IMR-90 (cell line): Measurements from ENCODE around the gene FRMD5. TPM values are rescaled to one million over a fixed set of nuclear protein-coding genes. Genes with fewer than 3 reads are reported as not detected.

Source experiments
- ATAC-seq: fragments of 200-7000 bp; cut with Tn5 transposase; 2 replicates; pipeline ENCODE4 v1.9.1; 2020; ENCODE audit warnings: low read depth, mild to moderate bottlenecking, moderate library complexity
- BruUV-seq: library from RNA; stranded (reverse); fragments of 400-500 nt; replicated peaks from 2 replicates; lab custom pipeline; 2021; lab: Mats Ljungman, UMichigan
- CTCF ChIA-PET: fragments of 300-600 bp; formaldehyde crosslinking; extraction: SDS; loops from one replicate; lab custom pipeline; 2021; ENCODE audit warnings: antibody characterized with exemption; lab: Yijun Ruan, JAX
- POLR2A ChIA-PET: fragments of 300-600 bp; sonication (Branson Sonifier 250); formaldehyde crosslinking; loops from one replicate; lab custom pipeline; 2022; ENCODE audit warnings: antibody characterized with exemption; ENCODE audit not compliant: unreplicated experiment; lab: Charles Lee
- DNase-seq: peaks from one replicate; pipeline ENCODE4 v3.0.0; 2013
- H2AFZ ChIP-seq: replicated peaks from 2 replicates; pipeline ENCODE3; 2013; ENCODE audit warnings: low read length, mild to moderate bottlenecking; ENCODE audit not compliant: poor library complexity
- H2AK5ac ChIP-seq: 2 replicates; pipeline ENCODE4 v1.6.1; 2013; ENCODE audit warnings: low read depth, low read length, inconsistent platforms
- H2AK9ac ChIP-seq: replicated peaks from 2 replicates; pipeline ENCODE3; 2013; ENCODE audit warnings: mild to moderate bottlenecking, low read depth, low read length, moderate library complexity; ENCODE audit not compliant: poor library complexity
- H2BK120ac ChIP-seq: 2 replicates; pipeline ENCODE4 v1.6.1; 2013; ENCODE audit warnings: low read depth, low read length, inconsistent platforms
- H2BK15ac ChIP-seq: 3 replicates; pipeline ENCODE4 v1.6.1; 2013; ENCODE audit warnings: low read depth, low read length, inconsistent platforms
- H2BK20ac ChIP-seq: 2 replicates; pipeline ENCODE4 v1.6.1; 2013; ENCODE audit warnings: low read depth, mild to moderate bottlenecking, inconsistent platforms, low read length, moderate library complexity
- H2BK5ac ChIP-seq: 2 replicates; pipeline ENCODE4 v1.6.1; 2013; ENCODE audit warnings: mild to moderate bottlenecking, low read depth, low read length, inconsistent platforms; ENCODE audit not compliant: poor library complexity, severe bottlenecking
- H3K14ac ChIP-seq: replicated peaks from 2 replicates; pipeline ENCODE4 v1.6.1; 2013; ENCODE audit warnings: low read depth, low read length, inconsistent platforms
- H3K18ac ChIP-seq: 2 replicates; pipeline ENCODE4 v1.6.1; 2013; ENCODE audit warnings: low read depth, low read length, control low read depth
- H3K23ac ChIP-seq: 2 replicates; pipeline ENCODE4 v1.6.1; 2013; ENCODE audit warnings: low read depth, low read length, inconsistent platforms
- H3K27ac ChIP-seq: 2 replicates; pipeline ENCODE4 v1.5.1; 2013; ENCODE audit warnings: mild to moderate bottlenecking, control low read depth, low read length; ENCODE audit not compliant: insufficient read depth
- H3K27me3 ChIP-seq: 2 replicates; pipeline ENCODE4 v1.6.1; 2013; ENCODE audit warnings: low read length; ENCODE audit not compliant: control insufficient read depth, insufficient read depth
- H3K36me3 ChIP-seq: 2 replicates; pipeline ENCODE4 v1.6.1; 2013; ENCODE audit warnings: low read length, mixed read lengths; ENCODE audit not compliant: control insufficient read depth, insufficient read depth
- H3K4ac ChIP-seq: 2 replicates; pipeline ENCODE4 v1.6.1; 2013; ENCODE audit warnings: low read depth, low read length, inconsistent platforms
- H3K4me1 ChIP-seq: 2 replicates; pipeline ENCODE4 v1.6.1; 2013; ENCODE audit warnings: low read length, mixed read lengths; ENCODE audit not compliant: control insufficient read depth, insufficient read depth
- H3K4me2 ChIP-seq: 2 replicates; pipeline ENCODE4 v1.6.1; 2013; ENCODE audit warnings: low read depth, mild to moderate bottlenecking, control low read depth, low read length, moderate library complexity
- H3K4me3 ChIP-seq: 2 replicates; pipeline ENCODE4 v1.5.1; 2013; ENCODE audit warnings: low read depth, mild to moderate bottlenecking, control low read depth, low read length, moderate library complexity; ENCODE audit not compliant: insufficient read depth
- H3K56ac ChIP-seq: 2 replicates; pipeline ENCODE4 v1.6.1; 2013; ENCODE audit warnings: low read length, inconsistent platforms; ENCODE audit not compliant: insufficient read depth; ENCODE audit errors: extremely low read depth
- H3K79me1 ChIP-seq, 2 experiments: 2 replicates each; pipeline ENCODE4 v1.6.1; 2013; ENCODE audit warnings: low read length in 2 of 2, inconsistent platforms in 1 of 2, low read depth in 1 of 2
- H3K9ac ChIP-seq: 2 replicates; pipeline ENCODE4 v1.6.1; 2013; ENCODE audit warnings: low read depth, low read length, control low read depth
- H3K9me1 ChIP-seq: 2 replicates; pipeline ENCODE4 v1.6.1; 2013; ENCODE audit warnings: low read length, inconsistent platforms; ENCODE audit not compliant: insufficient read depth
- H3K9me3 ChIP-seq: 2 replicates; pipeline ENCODE4 v1.6.1; 2013; ENCODE audit warnings: low read length; ENCODE audit not compliant: control insufficient read depth, insufficient read depth
- H4K20me1 ChIP-seq: 2 replicates; pipeline ENCODE4 v1.6.1; 2013; ENCODE audit warnings: low read length, inconsistent platforms; ENCODE audit not compliant: insufficient read depth
- H4K5ac ChIP-seq: 2 replicates; pipeline ENCODE4 v1.6.1; 2013; ENCODE audit warnings: mild to moderate bottlenecking, low read depth, low read length, control low read depth
- H4K8ac ChIP-seq, 2 experiments: 2 replicates each; pipeline ENCODE4 v1.6.1; 2013; ENCODE audit warnings: low read depth in 2 of 2, low read length in 2 of 2, control low read depth in 1 of 2, inconsistent platforms in 1 of 2
- H4K91ac ChIP-seq: 2 replicates; pipeline ENCODE4 v1.6.1; 2013; ENCODE audit warnings: low read depth, low read length, inconsistent platforms; ENCODE audit not compliant: insufficient read depth
- BHLHE40 ChIP-seq: fragments of 150-350 bp; IDR thresholded peaks from 2 replicates; pipeline ENCODE4 v1.6.1; 2016; ENCODE audit warnings: mild to moderate bottlenecking, low read depth, low read length
- CEBPB ChIP-seq: IDR thresholded peaks from 2 replicates; pipeline ENCODE4 v1.6.1; 2012; ENCODE audit warnings: low read depth, low read length, improper control_type of control experiment
- CHD1 ChIP-seq: IDR thresholded peaks from 2 replicates; pipeline ENCODE4 v1.6.1; 2012; ENCODE audit warnings: low read depth, low read length, improper control_type of control experiment
- CTCF ChIP-seq: conservative IDR thresholded peaks from 2 replicates; pipeline ENCODE4 v1.5.1; 2012; ENCODE audit warnings: mild to moderate bottlenecking, low read depth, low read length, improper control_type of control experiment
- ELK1 ChIP-seq: fragments of 150-350 bp; IDR thresholded peaks from 2 replicates; pipeline ENCODE4 v1.6.1; 2016; ENCODE audit warnings: low read depth, mild to moderate bottlenecking, low read length, moderate library complexity, borderline replicate concordance
- FOS ChIP-seq: fragments of 150-350 bp; IDR thresholded peaks from 2 replicates; pipeline ENCODE4 v1.6.1; 2016; ENCODE audit warnings: low read depth, low read length
- MAZ ChIP-seq: IDR thresholded peaks from 2 replicates; pipeline ENCODE4 v1.6.1; 2012; ENCODE audit warnings: low read depth, mild to moderate bottlenecking, low read length, improper control_type of control experiment, moderate library complexity, borderline replicate concordance
- RAD21 ChIP-seq: IDR thresholded peaks from 2 replicates; pipeline ENCODE4 v1.6.1; 2012; ENCODE audit warnings: low read length, improper control_type of control experiment
- RCOR1 ChIP-seq: IDR thresholded peaks from 2 replicates; pipeline ENCODE4 v1.6.1; 2012; ENCODE audit warnings: mild to moderate bottlenecking, low read length, improper control_type of control experiment; ENCODE audit not compliant: insufficient replicate concordance
- RFX5 ChIP-seq: IDR thresholded peaks from 2 replicates; pipeline ENCODE4 v1.8.0; 2012; ENCODE audit warnings: low read depth, mild to moderate bottlenecking, low read length, moderate library complexity
- SMC3 ChIP-seq: fragments of 150-350 bp; IDR thresholded peaks from 2 replicates; pipeline ENCODE4 v1.6.1; 2016; ENCODE audit warnings: low read depth, mild to moderate bottlenecking, antibody characterized with exemption, low read length, moderate library complexity
- WGBS, 2 experiments: methylation state at CpG; one replicate each; pipeline versions ENCODE4 v1.1.5 to v1.1.7; 2013; ENCODE audit warnings: missing lambda C conversion rate in 2 of 2; ENCODE audit not compliant: insufficient read length in 1 of 2; ENCODE audit errors: extremely low coverage in 2 of 2; 5-methylcytosine and 5-hydroxymethylcytosine counted together
- dilution Hi-C: fragments of 300-500 bp; cut with HindIII; formaldehyde crosslinking; loops from one replicate; pipeline ENCODE4 v1.14.3; 2018; ENCODE audit warnings: low sequenced_read_pairs; ENCODE audit not compliant: unreplicated experiment
- in situ Hi-C: fragments of 300-500 bp; cut with MboI; formaldehyde crosslinking; loops from 3 replicates; pipeline ENCODE4 v1.14.3; 2019; ENCODE audit warnings: low sequenced_read_pairs, inconsistent platforms, mixed read lengths
- intact Hi-C: fragments of 100-400 bp; cut with micrococcal nuclease; formaldehyde crosslinking; loops from 2 replicates; pipeline ENCODE4 v1.10.0; 2022
- polyA plus RNA-seq, 3 experiments: library from polyadenylated mRNA; depleted of rRNA; stranded (reverse); fragments of >200 nt; gene quantifications; 2 replicates each; pipeline ENCODE4 v1.2.3, GENCODE V29; 2012; ENCODE audit warnings: low replicate concordance in 1 of 3
- total RNA-seq: library from RNA; depleted of rRNA; stranded (reverse); fragments of >200 nt; gene quantifications from 2 replicates; pipeline ENCODE4 v1.2.3, GENCODE V29; 2012
- TF ChIP-seq, protein P1 (sequence below): fragments of 150-350 bp; IDR thresholded peaks from 2 replicates; pipeline ENCODE4 v1.6.1; 2017; ENCODE audit warnings: mild to moderate bottlenecking, antibody characterized with exemption, low read length, low read depth

FRMD5 gene
- total and polyA plus RNA-seq, 2 of the 4 experiments (the other 2 are of a cell fraction), result 4.1 to 5.4 TPM

DNA sequence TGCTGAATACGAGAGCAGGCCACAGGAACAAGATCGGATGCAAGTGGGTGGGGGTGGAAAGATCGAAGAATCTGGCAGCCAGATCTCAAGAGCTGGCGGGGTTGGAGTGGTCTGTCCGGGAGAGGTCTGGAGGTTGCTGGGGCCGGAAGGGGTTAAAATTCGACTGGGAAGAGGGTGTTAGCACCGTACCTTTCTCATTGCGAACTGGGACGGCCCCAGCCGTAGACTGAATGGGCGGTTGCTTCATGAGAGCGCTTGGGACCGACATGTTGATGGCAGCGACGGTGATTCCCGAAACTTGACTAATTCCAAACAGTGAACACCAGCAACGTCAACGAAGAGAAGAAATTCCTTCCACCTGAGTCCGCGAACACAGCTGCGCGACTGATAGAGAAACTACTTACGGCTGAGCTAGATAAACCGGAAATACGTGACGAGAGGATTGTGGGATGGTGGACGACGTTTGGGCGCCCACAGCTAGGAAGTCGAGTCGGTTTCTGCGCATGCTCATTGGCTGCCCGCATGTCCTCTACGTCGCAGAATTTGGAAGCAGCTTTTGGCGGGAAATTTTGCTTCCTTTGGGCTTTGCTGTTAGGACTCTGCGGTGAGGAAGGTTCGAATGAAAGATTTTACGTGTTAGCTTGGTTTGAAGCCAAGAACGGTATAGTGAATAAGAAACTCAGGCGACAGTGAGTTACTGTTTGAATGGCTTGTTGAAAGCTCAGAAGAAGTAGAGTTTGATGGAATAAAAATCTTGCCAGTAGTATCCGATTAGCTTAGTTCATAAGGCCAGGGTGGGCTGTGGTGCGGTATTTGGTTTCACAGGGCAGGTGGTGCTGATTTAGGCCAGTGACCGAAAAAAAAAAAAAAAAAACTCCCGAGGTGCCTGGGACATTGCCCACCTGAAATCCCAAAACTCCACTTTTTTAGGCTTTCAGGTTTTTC, 370.5 kb downstream of the FRMD5 start, which contains the start of gene MFAP1:
MFAP1 (minus strand) TSS at position 389 of the 945 bp plus-strand sequence; CDS start at position 268, 121 bp downstream.
- H4K5ac ChIP-seq, result peak within 1 kb of the TSS; percentile 64
- H2BK20ac ChIP-seq, result peak within 1 kb of the TSS; percentile 42; the same call in 1 of the 2 replicates
- peaks cover 4% of the 10 kb centered on the region for H3K4me1 ChIP-seq
- peak within 1 kb of the TSS; percentile 76 for H3K18ac ChIP-seq
- peak within 1 kb of the TSS; percentile 85 for H3K14ac ChIP-seq
- peak within 1 kb of the TSS; percentile 93 for H3K56ac ChIP-seq
- POLR2A ChIA-PET, result no interaction called here
- DNase-seq (peak; percentile 99), ATAC-seq (peak; percentile 77)
- 5% methylated on average over 24 of the region's 46 CpGs; no CpG with 5 or more reads in 1 of the 2 experiments for WGBS, 2 experiments
- H3K27me3 ChIP-seq, result no peaks in the 10 kb centered on the region
- H2BK5ac ChIP-seq, result peak within 1 kb of the TSS; percentile 85
- CTCF ChIA-PET, result no interaction called here
- peaks cover 11% of the 10 kb centered on the region; the same call in 1 of the 2 replicates for H4K20me1 ChIP-seq
- peak within 1 kb of the TSS; percentile 58 for H2BK120ac ChIP-seq
- H3K9me1 ChIP-seq, result peaks cover 8% of the 10 kb centered on the region; the same call in 1 of the 2 replicates
- peaks cover 4% of the 10 kb centered on the region for H3K36me3 ChIP-seq
- peak within 1 kb of the TSS; percentile 98 for H3K4me2 ChIP-seq
- H3K23ac ChIP-seq, result peak within 1 kb of the TSS; percentile 95
- peak within 1 kb of the TSS; percentile 58 to 90 for H4K8ac ChIP-seq
- peak within 1 kb of the TSS; percentile 25; the same call in 1 of the 3 replicates for H2BK15ac ChIP-seq
- peak within 1 kb of the TSS; percentile 90 for H3K9ac ChIP-seq
- intact Hi-C loops (no loop called here), in situ Hi-C loops (no loop called here), dilution Hi-C loops (no loop called here)
- peak within 1 kb of the TSS; percentile 86 for H3K27ac ChIP-seq
- peak within 1 kb of the TSS; percentile 86 for H2AK9ac ChIP-seq
- H2AK5ac ChIP-seq, result peak within 1 kb of the TSS; percentile 94
- TSS peak; percentile 88 for BruUV-seq
- H3K4me3 ChIP-seq, result peak within 1 kb of the TSS; percentile 72
- peak within 1 kb of the TSS; percentile 84 for H3K4ac ChIP-seq
- peaks cover 15 to 45% of the 10 kb centered on the region in 2 experiments for H3K79me1 ChIP-seq
- H3K9me3 ChIP-seq, result no peaks in the 10 kb centered on the region
- H4K91ac ChIP-seq, result peak within 1 kb of the TSS; percentile 72
- peak within 1 kb of the TSS; percentile 88 for H2AFZ ChIP-seq
- peak; percentile 88 for TF ChIP-seq CEBPB
- TF ChIP-seq RCOR1, result peak; percentile 84
- no peak for TF ChIP-seq BHLHE40
- TF ChIP-seq RAD21, result no peak
- TF ChIP-seq MAZ, result 0 out of 2 replicates have a peak, but pooled peaks have one; percentile 39
- no peak for TF ChIP-seq ELK1
- TF ChIP-seq CHD1, result peak; percentile 85
- no peak for TF ChIP-seq RFX5
- TF ChIP-seq SMC3, result no peak
- TF ChIP-seq FOS, result peak; percentile 70
- TF ChIP-seq, protein P1, sequence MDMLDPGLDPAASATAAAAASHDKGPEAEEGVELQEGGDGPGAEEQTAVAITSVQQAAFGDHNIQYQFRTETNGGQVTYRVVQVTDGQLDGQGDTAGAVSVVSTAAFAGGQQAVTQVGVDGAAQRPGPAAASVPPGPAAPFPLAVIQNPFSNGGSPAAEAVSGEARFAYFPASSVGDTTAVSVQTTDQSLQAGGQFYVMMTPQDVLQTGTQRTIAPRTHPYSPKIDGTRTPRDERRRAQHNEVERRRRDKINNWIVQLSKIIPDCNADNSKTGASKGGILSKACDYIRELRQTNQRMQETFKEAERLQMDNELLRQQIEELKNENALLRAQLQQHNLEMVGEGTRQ, result peak; percentile 68; the same call in 1 of the 2 replicates
- no peak for TF ChIP-seq CTCF
